ENCODE measurements around the gene CD9.
"Not testable (repeated sequence)": the region's sequence is repeated elsewhere in the genome, so short reads cannot be mapped to it uniquely, and the experiment has no call there.

CD9 gene

GRCh38 chr12:6199531-6200255, 507 bp upstream of the CD9 start:
- DNase-seq (ENCODE audit: low read depth in 2 of 2): no peak

GRCh38 chr12:6201213-6201608, 1.0 kb downstream of the CD9 start:
- no peak for DNase-seq (ENCODE audit: low read depth in 2 of 2)

- DNase-seq (ENCODE audit: low read depth in 2 of 2): no peak
Measured at GRCh38 chr12:6201826-6202225, 1.6 kb downstream of the CD9 start.

- no peak for DNase-seq (ENCODE audit: low read depth in 2 of 2)
Measured at GRCh38 chr12:6202304-6202703, 2.1 kb downstream of the CD9 start.

- no peak for DNase-seq (ENCODE audit: low read depth in 2 of 2)
Measured at GRCh38 chr12:6202846-6203245, 2.6 kb downstream of the CD9 start.

- DNase-seq (ENCODE audit: low read depth in 2 of 2): no peak
Measured at GRCh38 chr12:6203601-6204000, 3.4 kb downstream of the CD9 start.

GRCh38 chr12:6204533-6205143, 4.4 kb downstream of the CD9 start:
- DNase-seq (ENCODE audit: low read depth in 2 of 2): no peak

- no peak for DNase-seq (ENCODE audit: low read depth in 2 of 2)
Measured at GRCh38 chr12:6205144-6205539, 4.9 kb downstream of the CD9 start.

- DNase-seq (ENCODE audit: low read depth in 2 of 2): no peak
Measured at GRCh38 chr12:6205761-6206160, 5.6 kb downstream of the CD9 start.

GRCh38 chr12:6206327-6206726, 6.1 kb downstream of the CD9 start:
- no peak for DNase-seq (ENCODE audit: low read depth in 2 of 2)

GRCh38 chr12:6207259-6207925, 7.2 kb downstream of the CD9 start:
- no peak for DNase-seq (ENCODE audit: low read depth in 2 of 2)

- no peak for DNase-seq (ENCODE audit: low read depth in 2 of 2)
Measured at GRCh38 chr12:6208130-6208529, 7.9 kb downstream of the CD9 start.

GRCh38 chr12:6209428-6209827, 9.2 kb downstream of the CD9 start:
- not testable (repeated sequence) for DNase-seq (ENCODE audit: low read depth in 2 of 2)

- DNase-seq (ENCODE audit: low read depth in 2 of 2): no peak
Measured at GRCh38 chr12:6211421-6211869, 11.2 kb downstream of the CD9 start.

- no peak for DNase-seq (ENCODE audit: low read depth in 2 of 2)
Measured at GRCh38 chr12:6212086-6212485, 11.9 kb downstream of the CD9 start.

GRCh38 chr12:6213969-6214368, 13.8 kb downstream of the CD9 start:
- DNase-seq (ENCODE audit: low read depth in 2 of 2): no peak

- DNase-seq (ENCODE audit: low read depth in 2 of 2): no peak
Measured at GRCh38 chr12:6214633-6215032, 14.4 kb downstream of the CD9 start.

- no peak for DNase-seq (ENCODE audit: low read depth in 2 of 2)
Measured at GRCh38 chr12:6215120-6215807, 15.1 kb downstream of the CD9 start.

GRCh38 chr12:6215932-6216494, 15.8 kb downstream of the CD9 start:
- no peak for DNase-seq (ENCODE audit: low read depth in 2 of 2)

GRCh38 chr12:6216581-6216980, 16.4 kb downstream of the CD9 start:
- DNase-seq (ENCODE audit: low read depth in 2 of 2): no peak

GRCh38 chr12:6218347-6218925, 18.2 kb downstream of the CD9 start:
- DNase-seq (ENCODE audit: low read depth in 2 of 2): no peak

GRCh38 chr12:6219980-6220379, 19.8 kb downstream of the CD9 start:
- DNase-seq (ENCODE audit: low read depth in 2 of 2): no peak

Measured in stimulated activated CD4-positive, alpha-beta T cell treated with anti-CD3 and anti-CD28 coated beads, Interleukin-12 subunit alpha, Interleukin-12 subunit beta, amount 100 ng/mL, for 24 hours (primary cell).